Kidney epithelial cell (primary cell): Measurements from ENCODE around the gene LAS1L. TPM values are rescaled to one million over a fixed set of nuclear protein-coding genes. Genes with fewer than 3 reads are reported as not detected.
"Not testable (repeated sequence)": the region's sequence is repeated elsewhere in the genome, so short reads cannot be mapped to it uniquely, and the experiment has no call there.

ENCODE experiments used
- DNase-seq: peaks from one replicate; pipeline ENCODE4 v3.0.0-alpha.2; 2010; ENCODE audit warnings: low read depth
- H3K27me3 ChIP-seq: 2 replicates; pipeline ENCODE4 v1.6.0; 2011; ENCODE audit warnings: low read length; ENCODE audit not compliant: control insufficient read depth, insufficient read depth
- H3K36me3 ChIP-seq: 2 replicates; pipeline ENCODE4 v1.5.1; 2011; ENCODE audit warnings: low read length; ENCODE audit not compliant: control insufficient read depth, insufficient read depth
- H3K4me3 ChIP-seq: 2 replicates; pipeline ENCODE4 v1.5.1; 2011; ENCODE audit warnings: low read depth, mild to moderate bottlenecking, control low read depth, low read length
- total RNA-seq: library from RNA; depleted of rRNA; stranded (reverse); fragments of >200 nt; gene quantifications from 2 replicates; pipeline ENCODE4 v1.2.3, GENCODE V29; 2015
- TF ChIP-seq, protein P1 (sequence below): IDR thresholded peaks from 2 replicates; pipeline ENCODE4 v1.5.1; 2011; ENCODE audit warnings: mild to moderate bottlenecking, moderate library complexity, low read length, control low read depth, inconsistent platforms; ENCODE audit not compliant: insufficient read depth, poor library complexity, severe bottlenecking

Gene LAS1L
- total RNA-seq, 1 donor from 2014 or later, result 28.2 TPM

DNA sequence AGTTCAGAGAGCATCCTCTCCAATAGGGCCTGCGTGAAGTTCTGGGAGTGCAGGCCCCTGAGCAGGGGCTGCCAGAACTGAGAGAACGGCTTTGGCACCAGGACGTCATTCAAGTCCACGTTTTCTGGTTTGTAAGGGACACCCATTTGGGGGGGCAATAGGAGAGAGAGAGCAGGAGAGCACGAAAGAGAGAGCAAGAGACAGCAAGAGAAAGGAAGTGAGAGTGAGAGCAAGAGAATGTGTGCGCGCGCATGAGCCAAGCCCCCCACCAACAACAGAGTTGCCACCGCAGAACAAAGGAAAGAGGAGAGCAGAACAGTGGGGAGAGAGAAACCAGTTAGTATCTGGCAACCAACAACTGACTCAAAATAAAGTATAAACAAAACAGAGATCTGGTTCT, 10.4 kb downstream of the LAS1L start:
- no peaks in the 10 kb centered on the region for H3K36me3 ChIP-seq
- H3K27me3 ChIP-seq, result no peaks in the 10 kb centered on the region
- DNase-seq, result no peak

GRCh38 chrX:65522739-65523372, 11.7 kb downstream of the LAS1L start:
- TF ChIP-seq, protein P1, sequence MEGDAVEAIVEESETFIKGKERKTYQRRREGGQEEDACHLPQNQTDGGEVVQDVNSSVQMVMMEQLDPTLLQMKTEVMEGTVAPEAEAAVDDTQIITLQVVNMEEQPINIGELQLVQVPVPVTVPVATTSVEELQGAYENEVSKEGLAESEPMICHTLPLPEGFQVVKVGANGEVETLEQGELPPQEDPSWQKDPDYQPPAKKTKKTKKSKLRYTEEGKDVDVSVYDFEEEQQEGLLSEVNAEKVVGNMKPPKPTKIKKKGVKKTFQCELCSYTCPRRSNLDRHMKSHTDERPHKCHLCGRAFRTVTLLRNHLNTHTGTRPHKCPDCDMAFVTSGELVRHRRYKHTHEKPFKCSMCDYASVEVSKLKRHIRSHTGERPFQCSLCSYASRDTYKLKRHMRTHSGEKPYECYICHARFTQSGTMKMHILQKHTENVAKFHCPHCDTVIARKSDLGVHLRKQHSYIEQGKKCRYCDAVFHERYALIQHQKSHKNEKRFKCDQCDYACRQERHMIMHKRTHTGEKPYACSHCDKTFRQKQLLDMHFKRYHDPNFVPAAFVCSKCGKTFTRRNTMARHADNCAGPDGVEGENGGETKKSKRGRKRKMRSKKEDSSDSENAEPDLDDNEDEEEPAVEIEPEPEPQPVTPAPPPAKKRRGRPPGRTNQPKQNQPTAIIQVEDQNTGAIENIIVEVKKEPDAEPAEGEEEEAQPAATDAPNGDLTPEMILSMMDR, result no peak
- no peak overlapping the region for H3K4me3 ChIP-seq
- no peaks in the 10 kb centered on the region for H3K36me3 ChIP-seq
- no peak for DNase-seq
- H3K27me3 ChIP-seq, result no peaks in the 10 kb centered on the region

More for the DNA sequence above, 10.4 kb downstream of the LAS1L start:
- no peak overlapping the region for H3K4me3 ChIP-seq
- TF ChIP-seq, protein P1, result no peak

- not testable (repeated sequence) for DNase-seq, H3K27me3 ChIP-seq, H3K36me3 ChIP-seq, H3K4me3 ChIP-seq
Measured at GRCh38 chrX:65519530-65519929, 15.1 kb downstream of the LAS1L start.

DNA sequence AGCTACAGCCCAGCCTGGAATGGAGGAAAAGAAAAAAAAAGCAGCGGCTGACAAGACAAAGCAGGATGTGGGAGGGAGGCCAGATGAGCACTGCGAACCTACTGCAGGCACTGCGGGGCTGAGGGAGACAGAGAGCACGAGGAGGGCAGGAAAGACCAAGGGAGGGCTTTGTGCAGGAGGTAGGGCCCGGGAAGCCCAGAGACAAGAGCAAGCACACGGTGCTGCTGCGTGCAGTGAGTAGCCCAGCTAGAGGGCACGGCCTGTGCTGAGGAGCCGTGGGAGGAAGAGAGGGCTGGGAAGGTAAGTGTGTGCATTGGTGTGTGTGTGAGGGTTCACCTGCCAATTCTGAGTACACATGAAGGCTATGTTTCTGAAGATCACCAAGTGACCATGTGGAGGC, 15.6 kb downstream of the LAS1L start:
- H3K4me3 ChIP-seq, H3K36me3 ChIP-seq, DNase-seq, H3K27me3 ChIP-seq: not testable (repeated sequence)

DNA sequence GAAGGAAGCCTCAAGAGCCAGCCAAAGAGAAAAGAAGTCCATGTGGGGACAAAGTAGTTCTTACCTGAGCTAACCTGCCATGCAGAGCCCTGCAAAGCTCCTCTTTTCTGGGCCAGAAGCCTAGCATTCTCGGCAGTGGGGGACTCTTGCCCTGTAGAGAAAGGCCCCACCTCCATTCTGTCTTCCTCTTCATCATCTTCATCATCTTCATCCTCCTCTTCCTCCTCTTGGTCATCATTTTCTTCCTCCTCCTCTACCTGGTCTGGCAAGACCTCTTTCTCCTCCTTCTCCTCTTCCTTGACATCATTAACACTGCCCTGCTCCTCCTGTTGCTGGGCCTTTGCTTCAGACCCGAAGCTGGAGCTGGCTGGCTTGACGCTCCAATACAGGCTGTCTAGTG, 16.7 kb downstream of the LAS1L start:
- no peak for DNase-seq
- H3K36me3 ChIP-seq, result no peaks in the 10 kb centered on the region
- H3K4me3 ChIP-seq, result no peak overlapping the region
- TF ChIP-seq, protein P1, result no peak
- no peaks in the 10 kb centered on the region for H3K27me3 ChIP-seq

DNA sequence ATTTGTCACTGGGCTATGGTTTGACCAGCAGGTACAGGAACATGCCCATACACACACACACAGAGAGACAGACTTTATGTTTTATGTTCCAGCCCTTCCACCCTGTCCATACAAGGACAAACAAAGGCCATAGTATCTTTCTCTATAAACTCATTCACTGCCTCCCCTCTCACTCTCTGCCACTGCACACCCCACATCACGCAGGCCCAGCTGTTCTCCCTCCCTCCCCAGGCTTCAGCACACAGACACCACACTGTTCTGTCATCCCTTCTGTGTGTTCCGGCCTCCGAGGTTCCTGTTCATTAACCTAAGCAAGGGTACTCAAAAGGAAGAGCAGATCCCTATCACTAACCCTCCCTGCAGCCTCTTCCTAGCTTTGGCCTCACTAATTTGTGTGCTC, 17.8 kb downstream of the LAS1L start:
- no peak overlapping the region for H3K4me3 ChIP-seq
- no peaks in the 10 kb centered on the region for H3K27me3 ChIP-seq
- DNase-seq, result no peak
- TF ChIP-seq, protein P1, result no peak
- no peaks in the 10 kb centered on the region for H3K36me3 ChIP-seq

DNA sequence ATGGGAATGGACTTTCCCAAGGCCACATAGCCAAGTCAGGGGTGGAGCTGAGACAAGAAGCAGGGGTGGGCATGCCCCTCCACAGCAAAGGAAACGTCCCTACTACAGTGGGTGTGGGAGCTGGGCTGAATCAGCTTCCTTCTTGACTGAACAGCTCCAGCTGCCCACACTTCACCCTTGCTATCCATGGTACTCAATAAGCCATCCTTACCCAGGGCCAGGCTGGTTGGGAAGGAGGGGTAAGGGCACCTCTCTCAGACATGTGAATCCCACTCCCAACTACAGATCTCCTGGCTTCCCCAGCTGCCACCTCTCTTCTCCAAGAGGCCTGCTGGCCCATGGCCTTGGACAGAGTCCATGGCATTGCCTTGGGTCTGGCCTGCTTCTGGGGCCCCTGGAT, 21.0 kb downstream of the LAS1L start:
- Histone ChIP-seq H3K4me3 (no peak overlapping the region), H3K36me3 (no peaks in the 10 kb centered on the region), H3K27me3 (no peaks in the 10 kb centered on the region)
- no peak for DNase-seq
- TF ChIP-seq, protein P1, result no peak
